ENCODE measurements around the gene SMIM26. TPM values are rescaled to one million over a fixed set of nuclear protein-coding genes. Genes with fewer than 3 reads are reported as not detected.

SMIM26 gene
- total and polyA plus RNA-seq, 2 of the 8 experiments (the other 6 are each of a cell fraction or from before 2014, with no cell fraction given) = 69.8 to 95.0 TPM

DNA sequence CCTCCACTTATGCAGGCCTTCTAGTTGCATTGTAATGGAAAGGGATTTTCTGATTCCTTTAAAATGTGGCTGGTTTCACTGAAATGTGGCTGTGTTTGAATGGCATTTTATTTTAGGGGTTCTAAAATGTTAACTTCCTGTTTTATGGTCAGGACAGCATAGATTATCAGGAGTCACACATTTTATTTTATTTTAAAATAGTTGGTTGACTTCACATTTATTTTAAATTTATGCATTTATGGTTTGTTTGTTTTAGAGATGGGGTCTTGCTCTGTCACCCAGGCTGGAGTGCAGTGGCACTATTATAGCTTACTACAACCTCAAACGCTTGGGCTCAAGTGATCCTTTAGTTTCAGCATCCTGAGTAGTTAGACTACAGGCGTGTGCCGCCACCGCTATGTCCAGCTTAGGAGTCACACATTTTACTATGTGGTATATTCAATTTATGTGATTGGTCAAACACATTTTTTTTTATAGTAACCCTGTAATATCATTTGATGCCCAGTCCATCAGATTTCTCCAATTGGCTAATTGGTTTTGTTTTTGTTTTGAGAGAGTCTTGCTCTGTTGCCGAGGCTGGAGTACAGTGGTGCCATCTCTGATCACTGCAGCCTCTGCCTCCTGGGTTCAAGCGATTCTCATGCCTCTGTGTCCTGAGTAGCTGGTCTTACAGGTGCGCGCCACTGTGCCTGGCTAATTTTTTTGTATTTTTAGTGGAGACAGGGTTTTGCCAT, 22.9 kb downstream of the SMIM26 start:
- no peak for FAIRE-seq
- H2BK120ac ChIP-seq (replicated peaks; ENCODE audit: low read depth, low read length) = peak overlapping the region; percentile 54
- peaks cover 0 to 32% of the 10 kb centered on the region in 2 experiments; a peak in 2 of 4 replicates for H3K79me2 ChIP-seq (ENCODE audit: control insufficient read depth in 1 of 2, insufficient read depth in 2 of 2, low read length in 2 of 2)
- no peak overlapping the region for H3K4ac ChIP-seq (replicated peaks; ENCODE audit: insufficient read length, low read depth, low read length)
- H2AK5ac ChIP-seq (ENCODE audit: low read depth, low read length) = no peak overlapping the region
- peak overlapping the region in 1 of 2 experiments; percentile 23; a peak in 1 of 4 replicates for H3K4me2 ChIP-seq (ENCODE audit: insufficient read depth in 1 of 2, low read depth in 2 of 2, low read length in 2 of 2)
- H2BK5ac ChIP-seq (ENCODE audit: low read depth, low read length) = no peak overlapping the region
- peaks cover 0 to 2% of the 10 kb centered on the region in 2 experiments for H4K20me1 ChIP-seq (replicated peaks in 1 of 2; ENCODE audit: control insufficient read depth in 1 of 2, insufficient read depth in 2 of 2, low read length in 2 of 2)
- H3K9me3 ChIP-seq (ENCODE audit: insufficient read depth in 2 of 2, low read depth in 1 of 2, low read length in 1 of 2) = no peaks in the 10 kb centered on the region
- peak overlapping the region in 1 of 4 experiments; percentile 73; a peak in 1 of 8 replicates for H3K4me3 ChIP-seq (ENCODE audit: extremely low read depth in 1 of 4, insufficient read depth in 2 of 4, low read depth in 3 of 4, low read length in 4 of 4)
- no peak overlapping the region for H3K27ac ChIP-seq (ENCODE audit: low read depth, low read length)
- no peak overlapping the region for H2BK20ac ChIP-seq (ENCODE audit: low read length)
- no peak overlapping the region for H3K14ac ChIP-seq (ENCODE audit: insufficient read length)
- H3K23me2 ChIP-seq (ENCODE audit: low read depth, low read length) = peaks cover 3% of the 10 kb centered on the region; the same call in 1 of the 2 replicates
- no peaks in the 10 kb centered on the region for H3K36me3 ChIP-seq (ENCODE audit: control insufficient read depth in 2 of 4, insufficient read depth in 4 of 4, low read length in 3 of 4)
- TF ChIP-seq PHF8 (conservative IDR thresholded peaks at IDR 0.05; ENCODE audit: low read depth, low read length) (no peak), TCF12 (IDR thresholded peaks at IDR 0.05; ENCODE audit: low read depth, low read length) (no peak), NRF1 (IDR thresholded peaks at IDR 0.05; ENCODE audit: low read depth, low read length) (no peak), EP300 (IDR thresholded peaks at IDR 0.05; ENCODE audit: borderline replicate concordance in 1 of 2, low read depth in 2 of 2, low read length in 2 of 2) (no peak), GTF2F1 (IDR thresholded peaks at IDR 0.05; ENCODE audit: borderline replicate concordance, low read depth, low read length) (no peak), CREB1 (IDR thresholded peaks at IDR 0.05) (no peak), RFX5 (IDR thresholded peaks at IDR 0.05; ENCODE audit: borderline replicate concordance, low read depth, low read length) (no peak), RNF2 (IDR thresholded peaks at IDR 0.05; ENCODE audit: borderline replicate concordance, low read depth, low read length, missing control alignments, poor library complexity, severe bottlenecking) (no peak), HDAC2 (IDR thresholded peaks at IDR 0.05; ENCODE audit: borderline replicate concordance in 1 of 2, low read depth in 2 of 2, low read length in 2 of 2) (no peak)
- no peak overlapping the region for H3K56ac ChIP-seq (replicated peaks; ENCODE audit: insufficient read length, low read depth, low read length)
- H3K18ac ChIP-seq (ENCODE audit: extremely low read depth, low read length) = no peak overlapping the region
- no peaks in the 10 kb centered on the region; the same call in 1 of the 2 replicates for H3K79me1 ChIP-seq (ENCODE audit: low read depth, low read length)
- H4K8ac ChIP-seq (ENCODE audit: extremely low read depth, insufficient read depth, low read length) = no peak overlapping the region
- H4K91ac ChIP-seq (replicated peaks; ENCODE audit: insufficient read length, low read length) = no peak overlapping the region
- ChIA-PET POLR2A (ENCODE audit: partially characterized antibody) (no interaction called here), CTCF (ENCODE audit: partially characterized antibody) (interaction anchor here (0.8 kb wide), 1 partner anchor 204 kb away, joined by 3 read pairs; no protein-coding TSS in a partner anchor)
- H4K5ac ChIP-seq (ENCODE audit: insufficient read length, low read depth, low read length) = no peak overlapping the region
- H2AFZ ChIP-seq (ENCODE audit: low read length) = no peak overlapping the region
- H3K27me3 ChIP-seq (replicated peaks in 1 of 4; ENCODE audit: control insufficient read depth in 3 of 4, extremely low read depth in 1 of 4, insufficient read depth in 3 of 4, low read length in 3 of 4) = no peaks in the 10 kb centered on the region
- H2BK12ac ChIP-seq (ENCODE audit: low read depth, low read length) = 0 out of 2 replicates have a peak overlapping the region, but pooled peaks have one; percentile 55
- no peak overlapping the region for H3K23ac ChIP-seq (ENCODE audit: insufficient read length)
- no peak for DNase-seq (ENCODE audit: low read depth in 1 of 2, low spot score in 2 of 2)
- H3K4me1 ChIP-seq (replicated peaks in 1 of 4; ENCODE audit: control insufficient read depth in 3 of 4, insufficient read depth in 4 of 4, low read length in 3 of 4) = peaks cover 3 to 8% (median 4%) of the 10 kb centered on the region in 4 experiments; a peak in 5 of 7 replicates
- no peak overlapping the region for H3K9ac ChIP-seq (replicated peaks in 1 of 4; ENCODE audit: extremely low read depth in 1 of 4, low read depth in 3 of 4, low read length in 3 of 4)
- H2BK15ac ChIP-seq (ENCODE audit: low read length) = peak overlapping the region; percentile 81; the same call in 1 of the 2 replicates
- WGBS, 2 experiments (ENCODE audit: extremely low coverage in 1 of 2, insufficient coverage in 1 of 2, insufficient read length in 1 of 2, insufficient replicate concordance in 2 of 2, low coverage in 1 of 2, low lambda C conversion rate in 2 of 2, missing lambda C conversion rate in 1 of 2) = 85% methylated on average over 8 of the region's 8 CpGs; no CpG with 5 or more reads in 1 of the 2 experiments

Data from H1 (cell line).